Muscle of arm (tissue), 12 donors: ENCODE results near the gene PIK3C2B. TPM values are rescaled to one million over a fixed set of nuclear protein-coding genes. Genes with fewer than 3 reads are reported as not detected.
A peak's percentile ranks its signal among the peaks of the same experiment; 100 is the strongest.

Source experiments
- DNase-seq: peaks from one replicate; pipeline ENCODE4 v3.0.0-alpha.2; 2013
- polyA plus RNA-seq, 12 donors: library from polyadenylated mRNA; unstranded; fragments of 120-200 nt; gene quantifications; one replicate each; pipeline ENCODE4 v1.2.1, GENCODE V29; 2013; ENCODE audit not compliant: insufficient read length in 12 of 12

Gene PIK3C2B
- polyA plus RNA-seq, 12 donors: 20.5 to 41.1 (median 28.5) TPM; not detected in 1

DNA sequence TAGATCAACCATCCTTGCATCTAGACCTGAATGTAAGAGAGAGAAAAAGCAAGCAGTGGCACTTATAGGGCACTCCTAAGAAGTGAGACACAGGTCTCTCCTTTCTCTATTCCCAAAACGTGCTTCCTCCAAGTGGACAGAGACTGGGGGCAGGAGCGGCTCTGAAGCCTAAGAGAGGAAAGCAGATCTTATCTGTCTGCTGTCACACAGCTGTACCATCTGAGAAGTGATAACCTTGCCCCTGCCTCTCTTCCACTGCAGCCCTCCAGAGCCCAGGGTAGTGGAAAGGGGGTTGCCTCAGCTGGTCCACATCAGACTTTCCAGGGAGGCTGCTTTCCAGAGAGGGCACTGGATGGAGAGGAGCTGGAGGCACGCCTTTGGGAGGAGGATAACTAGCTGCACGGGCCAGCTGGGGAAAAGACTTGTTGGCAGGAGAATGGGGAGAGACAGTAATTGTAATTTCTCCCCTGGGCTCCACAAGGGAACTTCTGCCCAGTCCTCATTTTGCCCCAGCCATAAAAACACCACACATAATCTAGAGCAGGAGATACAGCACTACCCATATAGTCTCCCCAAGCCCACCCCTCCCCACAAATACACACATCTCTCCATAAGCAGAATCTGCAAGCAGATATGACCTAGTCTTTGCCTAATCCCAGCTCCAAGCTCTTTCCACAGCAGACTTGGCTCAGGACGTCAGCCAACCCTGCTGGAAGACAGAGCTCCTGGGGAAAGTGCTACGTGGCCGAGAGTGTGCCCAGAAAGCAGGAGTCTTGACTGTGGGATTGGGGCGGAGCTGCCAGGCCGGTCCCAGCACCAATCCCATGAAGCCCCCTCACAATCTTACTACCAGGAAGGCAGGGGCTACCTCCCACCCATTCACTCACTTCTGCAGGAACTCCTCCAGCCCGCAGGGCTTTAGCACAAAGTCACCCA is 31.2 kb downstream of the PIK3C2B start:
- DNase-seq: peak; percentile 78

DNA sequence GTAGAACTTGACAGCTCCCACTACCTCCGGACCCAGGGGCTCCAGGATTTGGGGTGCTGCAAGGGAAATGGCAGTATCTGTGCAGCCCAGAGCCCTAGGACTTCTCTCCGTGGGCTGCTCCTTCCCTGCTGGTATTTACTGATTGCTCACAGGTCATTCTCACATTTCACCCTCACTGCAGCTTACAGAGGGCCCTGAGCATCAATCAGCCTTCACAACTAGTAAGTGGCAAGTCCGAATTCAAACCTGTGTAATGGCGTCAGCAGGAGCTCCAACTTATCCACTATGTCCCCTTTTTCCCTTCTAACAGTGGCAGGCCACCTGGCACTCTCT is 32.4 kb downstream of the PIK3C2B start:
- no peak for DNase-seq

DNA sequence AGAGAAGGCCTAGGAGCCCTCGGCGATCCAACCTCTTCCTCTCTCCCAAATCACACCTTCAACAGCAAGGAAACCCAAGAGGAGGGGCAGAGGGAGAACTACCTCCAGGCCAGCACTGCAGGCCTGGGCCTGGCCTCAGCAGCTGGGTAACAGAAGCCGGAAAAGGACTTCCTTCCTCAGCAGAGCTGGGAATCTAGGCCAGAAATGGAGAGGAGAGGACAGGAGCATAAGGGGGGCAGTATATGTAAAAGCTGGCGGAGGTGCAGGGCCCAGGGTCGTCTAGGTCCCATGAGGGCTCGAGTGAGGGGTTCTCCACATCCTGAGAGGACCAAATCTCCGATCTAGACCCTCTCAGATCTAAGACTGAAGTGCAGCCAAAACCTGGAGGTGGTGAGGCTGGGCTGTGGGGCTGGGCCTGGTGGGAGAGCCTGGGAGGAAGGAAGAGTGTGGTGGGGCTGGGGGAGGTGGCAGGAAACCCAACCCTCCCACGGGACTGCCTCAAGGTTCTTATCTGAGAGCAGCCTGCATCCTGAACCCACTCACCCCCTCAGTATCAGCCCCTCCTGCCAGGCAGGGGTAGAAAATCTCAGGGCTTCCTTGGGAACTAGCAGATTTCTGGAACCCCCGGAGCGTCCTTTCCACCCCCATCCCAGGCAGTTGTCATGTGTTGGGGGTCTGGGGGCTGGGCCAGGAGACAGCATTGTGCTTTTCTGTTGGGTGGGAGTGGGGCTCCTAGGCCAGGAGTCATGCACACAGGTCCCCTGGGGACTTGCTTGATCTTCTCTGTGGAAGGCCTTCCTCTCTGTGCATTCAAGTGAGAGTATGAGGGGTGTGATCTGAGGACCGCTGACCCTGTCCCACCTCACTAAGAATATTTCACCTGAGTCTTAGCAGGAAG is 33.0 kb downstream of the PIK3C2B start:
- no peak for DNase-seq

DNA sequence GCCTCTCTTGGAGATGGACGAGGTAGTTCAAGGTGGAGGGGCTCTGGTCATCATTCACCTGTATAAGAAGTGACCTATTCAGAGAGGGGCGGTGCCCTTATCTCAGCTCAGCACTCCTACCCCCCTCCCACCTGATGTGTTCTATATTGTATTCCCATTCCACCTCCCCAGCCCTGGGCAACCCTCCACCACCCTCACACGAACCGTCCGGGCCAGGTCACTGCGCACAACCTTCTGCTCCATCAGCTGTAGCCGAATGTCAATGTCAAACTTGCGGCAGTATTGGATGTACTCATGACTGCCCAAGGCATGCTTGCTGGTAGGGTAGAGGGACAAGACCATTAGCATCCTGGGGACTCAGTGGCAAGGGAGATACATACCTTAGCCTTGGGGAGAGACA is 34.3 kb downstream of the PIK3C2B start:
- DNase-seq: no peak

DNA sequence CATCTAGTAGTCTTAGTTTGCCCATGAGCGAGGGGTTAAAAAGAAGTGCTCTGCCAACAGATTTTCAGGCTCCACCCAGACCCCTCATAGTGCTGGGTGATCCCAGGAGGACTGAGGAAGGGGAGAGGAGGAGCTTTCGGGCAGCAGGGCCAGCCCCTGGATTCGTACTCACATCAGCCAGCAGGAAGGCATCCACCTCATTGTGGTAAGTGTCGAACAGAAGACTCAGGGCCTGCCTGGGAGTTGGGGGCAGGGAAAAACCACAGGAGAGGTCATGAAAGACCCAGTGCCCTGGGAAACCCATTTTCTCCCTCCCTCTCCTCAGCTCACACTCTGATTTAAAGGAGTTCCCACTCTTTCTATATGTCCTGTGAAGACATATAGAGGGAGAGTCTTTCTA is 34.9 kb downstream of the PIK3C2B start:
- no peak for DNase-seq

DNA sequence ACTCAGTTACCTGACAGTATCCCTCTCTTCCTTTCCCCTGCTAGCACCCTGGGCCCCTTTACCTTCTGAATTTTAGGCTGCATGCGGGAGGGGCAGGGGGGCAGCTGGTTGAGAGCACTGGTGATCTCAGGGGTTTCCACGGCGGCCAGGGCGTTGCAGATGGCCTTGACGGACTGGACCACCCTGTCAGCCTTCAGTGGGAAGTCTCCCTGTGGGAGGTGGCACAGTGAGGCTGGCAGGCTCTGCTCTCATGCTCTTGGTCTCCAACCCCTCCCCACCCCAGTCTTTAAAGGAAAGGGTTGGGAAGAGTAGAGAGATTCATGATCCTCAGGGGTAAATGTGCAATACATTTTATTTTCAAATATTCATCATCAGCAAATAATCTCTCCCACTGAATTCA is 36.9 kb downstream of the PIK3C2B start:
- no peak for DNase-seq

DNA sequence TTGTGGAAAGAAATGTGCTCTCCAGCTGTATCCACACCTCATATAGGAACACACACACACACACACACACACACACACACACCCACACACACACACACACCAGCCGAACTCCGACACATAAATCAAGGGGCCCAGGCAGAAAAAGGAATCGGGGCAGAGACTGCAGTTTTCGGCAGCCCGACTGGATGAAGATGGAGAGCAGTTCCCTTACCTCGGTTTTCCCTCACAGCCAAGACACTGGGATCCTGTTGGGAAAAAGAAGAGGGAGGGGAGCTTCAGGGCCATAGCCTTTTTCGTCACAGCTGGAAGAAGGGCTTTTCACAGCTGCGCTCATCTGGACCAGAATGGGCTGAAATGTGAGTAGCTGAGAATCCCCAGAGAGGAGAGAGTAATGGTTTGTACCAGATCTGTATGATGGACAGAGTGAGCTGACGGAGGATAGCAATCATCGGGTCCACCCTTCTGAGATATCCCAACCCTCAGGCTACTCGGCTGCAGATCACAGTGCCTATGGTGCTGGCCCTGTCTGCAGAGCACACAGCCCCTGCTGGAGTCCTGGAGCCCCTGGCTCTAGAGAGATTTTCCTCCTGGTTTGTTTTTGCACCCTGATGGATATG is 37.7 kb downstream of the PIK3C2B start:
- DNase-seq: peak; percentile 95

DNA sequence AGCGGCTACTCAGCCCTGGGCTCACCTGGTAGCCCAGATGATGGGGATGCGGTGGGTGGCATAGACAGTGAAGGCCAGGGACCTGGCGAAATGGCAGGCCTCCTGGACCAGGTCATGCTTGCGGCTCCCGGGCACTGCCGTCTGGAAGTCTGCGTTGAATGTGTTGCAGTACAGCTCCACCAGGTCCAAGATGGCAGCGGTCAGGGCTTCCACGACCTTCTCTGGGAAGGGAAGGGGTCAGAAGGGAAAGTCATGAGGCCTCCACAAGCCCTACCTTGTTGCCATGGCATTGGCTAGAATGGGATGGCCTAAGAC is 38.8 kb downstream of the PIK3C2B start:
- no peak for DNase-seq

DNA sequence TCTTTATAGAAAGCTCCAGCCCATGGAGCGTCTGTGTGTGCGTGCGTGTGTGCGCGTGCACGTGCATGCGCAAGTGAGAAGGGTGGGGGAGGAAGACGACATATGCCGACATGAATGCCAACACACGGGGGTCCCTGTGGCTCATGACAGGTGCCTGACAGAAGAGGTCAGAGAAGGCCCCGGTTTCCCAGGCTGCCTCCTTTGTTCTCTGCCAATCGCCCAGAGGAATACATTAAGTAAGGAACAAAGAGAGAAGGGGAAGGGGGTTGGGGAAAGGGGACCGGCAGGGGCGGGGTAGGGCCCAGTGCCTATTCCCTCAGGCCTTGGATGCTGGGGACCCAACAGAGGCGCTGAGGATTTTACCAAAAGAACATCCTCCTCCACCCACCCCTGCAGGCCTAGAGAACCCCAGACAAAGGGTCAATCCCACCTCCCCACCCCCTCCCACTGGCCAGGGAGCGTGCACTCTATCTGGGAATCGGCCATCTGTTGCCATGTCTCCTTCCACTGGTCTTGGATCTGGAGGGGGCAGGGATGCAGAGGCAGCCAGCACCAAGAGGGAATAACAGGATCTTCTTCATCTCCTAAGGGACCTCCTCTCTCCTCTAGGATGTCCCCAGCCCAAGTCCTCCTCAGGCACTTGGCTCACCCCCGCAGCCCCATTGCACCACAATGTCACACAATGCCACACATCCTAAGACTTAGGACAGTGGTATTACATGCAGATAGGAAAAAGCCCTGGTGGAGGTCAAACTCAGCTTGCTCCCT is 39.4 kb downstream of the PIK3C2B start:
- no peak for DNase-seq

DNA sequence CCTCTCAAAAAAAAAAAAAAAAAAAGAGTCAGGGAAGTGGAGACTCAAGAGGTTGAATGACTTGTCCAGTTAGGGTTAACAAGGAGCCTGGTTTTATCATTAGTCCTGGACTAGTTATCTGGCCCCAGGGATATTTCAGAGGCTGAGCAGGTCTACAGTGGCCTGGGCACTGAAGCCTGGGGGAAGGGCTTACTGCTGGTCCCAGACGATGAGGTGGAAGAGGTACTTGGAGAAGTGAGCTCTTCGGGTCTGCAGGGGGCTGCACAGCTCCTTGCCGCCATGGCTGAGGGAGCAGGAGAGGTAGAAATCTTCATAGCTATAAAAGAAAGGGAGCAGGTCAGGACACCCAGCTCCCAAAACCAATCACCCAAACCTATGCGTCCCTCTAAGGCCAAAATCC is 40.1 kb downstream of the PIK3C2B start:
- no peak for DNase-seq

DNA sequence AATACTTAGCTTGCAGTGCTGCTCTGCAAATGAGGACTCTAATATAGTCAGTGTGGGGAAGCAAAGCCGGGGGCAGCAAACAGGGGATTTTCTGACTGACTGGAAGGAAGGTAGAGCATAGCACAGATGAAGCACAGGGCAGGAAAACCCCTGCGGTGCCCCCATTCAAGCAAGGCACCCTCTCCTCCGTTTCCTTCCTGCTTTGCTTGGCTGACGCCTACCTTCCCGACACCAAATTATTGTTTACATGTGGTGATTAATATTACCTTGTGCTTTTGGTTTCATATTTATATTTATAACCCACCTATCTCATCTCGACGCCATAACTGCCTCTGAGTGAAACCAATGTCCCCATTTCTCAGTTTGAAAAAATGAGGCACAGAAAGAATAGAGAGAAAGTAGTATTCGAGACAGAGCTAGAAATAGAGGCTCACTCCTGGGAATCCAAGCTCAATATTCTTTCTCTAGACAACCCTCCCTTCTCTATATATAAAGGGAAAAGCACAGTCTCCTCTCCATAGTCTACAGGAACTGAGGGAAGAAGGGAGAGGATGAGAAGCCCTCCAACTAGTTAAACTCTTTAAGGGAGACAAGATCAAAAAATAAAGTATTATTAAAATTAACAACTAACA is 41.3 kb downstream of the PIK3C2B start:
- DNase-seq: no peak

DNA sequence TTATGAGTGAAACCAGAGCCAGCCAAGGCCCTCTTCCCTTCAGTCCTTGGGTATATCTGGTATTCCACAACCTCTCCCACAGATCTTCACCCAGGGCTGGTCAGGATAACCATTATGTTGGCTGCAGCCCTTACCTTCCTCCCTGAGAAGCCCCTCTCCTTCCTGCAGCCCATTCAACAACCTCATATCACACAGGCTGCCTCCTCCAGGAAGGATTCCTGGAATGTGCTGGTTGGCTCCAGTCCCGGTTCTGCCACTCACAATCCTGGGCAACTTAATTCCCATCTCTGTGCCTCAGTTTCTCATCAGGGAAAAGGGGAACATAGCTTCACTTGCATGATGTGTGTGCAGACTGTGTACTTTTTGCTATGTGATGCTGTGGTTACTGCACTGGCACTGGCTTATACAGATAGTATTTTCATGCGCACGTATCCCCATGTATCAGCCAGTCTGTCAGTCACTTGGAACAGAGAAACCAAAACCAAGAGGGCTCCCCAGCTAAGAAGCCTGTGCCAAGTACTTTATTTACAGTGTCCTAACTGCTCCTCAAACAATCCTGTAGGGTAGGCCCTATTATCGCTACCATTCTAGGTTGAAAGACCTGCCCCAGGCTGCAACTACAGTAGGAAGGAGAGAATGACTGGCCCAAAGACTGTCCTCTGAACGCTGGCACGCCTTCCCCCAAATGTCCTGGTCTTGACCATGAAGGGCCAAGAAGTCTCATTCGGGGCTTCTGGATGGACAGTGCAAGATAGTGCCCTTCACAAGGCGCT is 43.1 kb downstream of the PIK3C2B start:
- no peak for DNase-seq

DNA sequence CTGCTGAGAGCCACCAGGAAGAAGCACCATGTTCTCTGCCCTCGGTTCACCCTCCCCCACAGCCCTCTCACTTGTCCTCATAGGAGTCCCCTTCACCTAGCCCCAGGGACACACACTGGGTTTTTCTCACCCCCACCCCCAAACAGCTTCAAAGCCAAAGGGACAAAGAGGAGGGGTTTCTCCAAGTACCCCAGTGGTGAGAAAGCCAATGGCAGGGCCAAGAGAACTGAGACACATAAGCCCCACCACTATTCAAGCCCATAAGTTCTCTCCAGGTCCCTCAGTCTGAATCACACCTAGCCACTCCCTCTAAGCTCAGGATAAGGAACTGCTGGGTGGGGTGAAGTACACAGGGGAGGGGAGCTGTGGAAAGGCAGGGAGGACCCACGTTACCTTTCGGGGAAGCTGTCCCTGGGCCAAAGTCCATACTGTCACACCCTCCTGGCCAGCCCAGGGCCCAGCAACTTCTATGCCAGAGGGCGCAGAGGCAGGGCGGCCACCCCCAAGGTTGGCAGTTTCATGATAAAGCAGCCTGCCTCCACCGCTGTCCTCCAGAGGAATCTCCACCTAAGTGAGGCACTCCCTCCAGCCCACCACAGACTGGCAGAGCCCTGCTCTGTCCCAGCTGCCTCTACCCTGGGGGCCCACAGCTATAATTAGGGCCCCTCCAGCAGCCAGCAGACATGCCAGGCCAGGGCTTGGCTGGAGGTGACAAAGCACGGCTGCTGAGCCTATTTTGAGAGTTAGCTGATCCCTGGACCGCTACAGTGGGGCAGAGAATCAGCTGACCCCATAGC is 43.9 kb downstream of the PIK3C2B start:
- no peak for DNase-seq

DNA sequence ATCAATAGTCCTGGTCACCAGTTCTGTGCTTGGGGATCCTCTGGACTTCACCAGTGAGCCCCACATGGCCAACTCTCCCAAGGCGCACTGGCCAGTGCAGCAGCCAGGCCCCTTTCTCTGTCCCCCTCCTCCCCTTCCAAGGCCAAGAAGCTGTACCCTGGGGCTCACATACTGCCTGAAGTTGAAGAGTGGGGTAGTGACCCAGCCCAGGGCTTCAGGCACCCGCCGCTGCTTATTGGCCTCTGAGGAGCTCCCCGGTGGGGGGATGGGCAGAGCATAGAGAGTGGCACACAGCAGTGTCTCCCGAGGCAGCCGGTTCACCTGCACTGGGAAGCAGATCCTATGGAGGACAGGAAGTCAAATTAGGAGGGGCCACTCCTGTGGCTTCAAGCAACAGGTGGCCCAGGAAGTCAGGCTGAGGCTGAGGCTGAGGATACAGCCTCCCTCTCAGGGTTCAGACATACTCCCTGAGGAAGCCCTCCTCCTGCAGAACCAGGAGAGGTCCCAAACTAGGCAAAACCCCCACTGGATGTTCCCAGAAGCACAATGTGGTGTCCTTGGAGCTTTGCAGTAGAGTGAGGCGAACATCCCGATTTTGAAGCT is 44.8 kb downstream of the PIK3C2B start:
- no peak for DNase-seq

DNA sequence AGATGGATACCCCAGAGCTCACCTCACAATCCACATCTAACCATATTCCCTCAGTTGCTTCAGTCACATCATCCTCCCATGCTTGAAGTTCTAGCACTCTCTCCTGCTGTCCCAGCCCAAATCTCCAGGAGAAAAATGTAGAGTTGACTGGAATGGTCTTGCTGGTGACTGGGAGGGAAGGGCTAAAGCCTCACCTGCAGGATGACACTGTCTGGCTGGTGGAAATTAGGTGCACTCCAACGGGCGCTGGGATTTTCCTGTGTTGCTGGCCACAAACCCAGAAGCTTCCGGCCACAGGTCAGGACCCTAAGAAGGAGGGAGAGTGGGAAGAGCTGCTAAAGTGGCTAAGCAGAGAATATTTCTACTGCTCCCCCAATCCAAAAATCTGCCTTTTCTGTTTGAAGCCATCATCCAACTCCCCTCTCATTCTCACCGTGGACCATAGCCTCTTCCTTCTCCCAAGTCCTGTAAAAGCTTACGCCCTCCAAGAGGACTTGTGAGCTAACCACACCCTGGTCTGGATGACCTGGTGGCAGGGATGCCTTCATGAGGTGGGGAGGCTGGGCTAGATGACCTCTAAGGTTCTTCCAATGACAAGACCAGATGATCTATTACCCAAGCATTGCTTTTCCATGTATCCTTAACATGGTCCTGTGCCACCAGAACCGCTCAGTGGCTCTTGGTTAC is 45.5 kb downstream of the PIK3C2B start:
- DNase-seq: no peak

DNA sequence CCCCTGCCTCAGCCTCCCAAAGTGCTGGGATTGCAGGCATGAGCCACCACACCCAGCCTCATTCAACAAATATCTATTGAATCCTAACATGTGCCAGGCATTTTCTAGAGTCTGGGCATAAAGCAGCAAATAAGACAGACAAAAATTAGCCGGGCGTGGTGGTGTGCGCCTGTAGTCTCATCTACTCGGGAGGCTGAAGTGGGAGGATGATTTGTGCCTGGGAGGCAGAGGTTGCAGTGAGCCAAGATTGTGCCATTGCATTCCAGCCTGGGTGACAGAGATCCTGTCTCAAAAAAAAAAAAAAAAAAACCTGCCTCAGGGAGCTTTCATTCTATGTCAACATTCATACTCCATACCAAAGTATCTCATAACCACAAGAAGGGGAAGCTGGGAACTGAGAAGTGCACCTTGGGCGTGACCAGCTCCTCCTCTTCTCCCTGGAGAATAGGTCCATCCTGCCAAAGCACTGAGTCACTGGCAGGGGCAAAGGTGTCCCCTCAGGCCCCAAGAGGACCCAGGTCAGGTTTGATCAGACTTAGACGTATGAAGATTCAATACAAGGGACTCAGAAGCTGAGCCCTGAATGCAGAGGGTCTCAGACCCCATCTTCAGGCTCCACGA is 46.2 kb downstream of the PIK3C2B start:
- DNase-seq: no peak

DNA sequence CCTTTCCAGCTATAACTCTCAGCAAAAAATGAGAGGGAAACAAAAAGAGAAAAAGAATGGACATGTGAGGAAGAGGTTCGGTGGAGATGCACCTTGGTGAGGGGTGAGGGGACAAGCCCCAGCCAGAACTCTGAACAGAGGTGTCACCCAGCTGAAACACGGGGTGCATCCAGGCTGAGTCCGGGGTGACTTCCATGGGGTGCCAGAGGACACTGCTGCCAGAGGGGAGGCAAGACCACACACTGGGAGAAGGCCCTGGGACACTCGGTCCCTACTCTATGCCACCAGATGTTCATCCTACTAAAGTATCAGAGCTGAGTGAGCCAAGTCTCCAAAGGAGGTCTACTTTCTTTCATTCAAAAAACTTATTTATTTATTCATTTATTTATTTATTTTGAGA is 46.9 kb downstream of the PIK3C2B start:
- no peak for DNase-seq

DNA sequence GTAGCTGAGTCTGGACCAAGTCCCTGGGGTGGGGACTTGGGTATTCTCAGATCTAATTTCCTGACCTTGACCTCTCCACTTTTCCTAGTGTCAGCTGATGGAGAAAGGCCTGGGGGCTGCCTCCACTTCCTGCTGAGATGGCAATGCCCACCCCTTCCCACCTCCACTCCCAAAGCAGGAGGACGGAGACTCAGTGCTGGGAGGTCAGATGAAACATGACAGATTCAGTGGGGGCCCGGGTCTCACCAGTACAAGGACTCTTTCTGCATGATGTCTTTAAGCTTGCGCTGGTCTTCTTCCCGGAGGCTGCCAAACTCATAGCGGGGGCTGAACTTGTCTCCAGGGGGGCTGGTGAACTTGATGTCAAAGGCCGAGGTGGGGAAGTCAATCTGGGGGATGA is 47.4 kb downstream of the PIK3C2B start:
- DNase-seq: no peak
